GM19025 (cell line): ENCODE measurements around the gene LTK.

Experiments
- ATAC-seq: cut with Tn5 transposase; IDR thresholded peaks from one replicate; pipeline ENCODE4 v1.9.1; 2021; ENCODE audit warnings: mild to moderate bottlenecking, low read depth, moderate library complexity; ENCODE audit not compliant: unreplicated experiment

LTK gene

GRCh38 chr15:41513506-41514227, at the start of gene LTK:
LTK (minus strand) TSS chr15:41513827; CDS start chr15:41513709, 118 bp downstream.
- ATAC-seq: no peak

GRCh38 chr15:41562784-41563198, 49.2 kb upstream of the LTK start:
- no peak for ATAC-seq

GRCh38 chr15:41562244-41562643, 48.6 kb upstream of the LTK start:
- ATAC-seq: no peak

GRCh38 chr15:41561777-41562145, 48.1 kb upstream of the LTK start:
- ATAC-seq: no peak

- ATAC-seq: no peak
Observed at GRCh38 chr15:41561104-41561776, 47.6 kb upstream of the LTK start.

GRCh38 chr15:41560572-41560874, 46.9 kb upstream of the LTK start:
- no peak for ATAC-seq

GRCh38 chr15:41559239-41559782, 45.7 kb upstream of the LTK start:
- ATAC-seq: peak; percentile 39

- peak; percentile 41 for ATAC-seq
Observed at GRCh38 chr15:41558400-41559238, 45.0 kb upstream of the LTK start, which contains the start of gene TYRO3. TYRO3 (plus strand) TSS chr15:41559212; CDS start chr15:41559258, 46 bp downstream.

- no peak for ATAC-seq
Observed at GRCh38 chr15:41557673-41558399, 44.2 kb upstream of the LTK start.

GRCh38 chr15:41556677-41557076, 43.0 kb upstream of the LTK start:
- ATAC-seq: no peak

- ATAC-seq: no peak
Observed at GRCh38 chr15:41554915-41555314, 41.3 kb upstream of the LTK start.

- ATAC-seq: no peak
Observed at GRCh38 chr15:41554343-41554742, 40.7 kb upstream of the LTK start.

- ATAC-seq: no peak
Observed at GRCh38 chr15:41553731-41554130, 40.1 kb upstream of the LTK start.

GRCh38 chr15:41550066-41550775, 36.6 kb upstream of the LTK start:
- ATAC-seq: no peak

GRCh38 chr15:41546851-41547786, 33.5 kb upstream of the LTK start:
- ATAC-seq: no peak

- no peak for ATAC-seq
Observed at GRCh38 chr15:41545218-41545617, 31.6 kb upstream of the LTK start.

- no peak for ATAC-seq
Observed at GRCh38 chr15:41544650-41545015, 31.0 kb upstream of the LTK start.

- no peak for ATAC-seq
Observed at GRCh38 chr15:41543521-41543870, 29.9 kb upstream of the LTK start.

GRCh38 chr15:41536866-41537265, 23.2 kb upstream of the LTK start:
- no peak for ATAC-seq
